ENCODE measurements around the gene MYO19.
A peak's percentile ranks its signal among the peaks of the same experiment; 100 is the strongest.

Gene MYO19

GRCh38 chr17:36504156-36504545 is 30.5 kb downstream of the MYO19 start:
- CTCF ChIA-PET, result interaction anchor here (0.7 kb wide), 1 partner anchor 1096 kb away, joined by 3 read pairs; no protein-coding TSS in a partner anchor
- no peak overlapping the region for H3K27ac ChIP-seq
- no peak for DNase-seq (ENCODE audit: low spot score)
- POLR2A ChIA-PET (ENCODE audit: low non-redundant PET), result no interaction called here
- TF ChIP-seq CTCF (conservative IDR thresholded peaks at IDR 0.05; ENCODE audit: low read depth), result no peak

GRCh38 chr17:36503456-36504155 is 31.1 kb downstream of the MYO19 start:
- ChIA-PET POLR2A (ENCODE audit: low non-redundant PET) (no interaction called here), CTCF (no interaction called here)
- TF ChIP-seq CTCF (conservative IDR thresholded peaks at IDR 0.05; ENCODE audit: low read depth), result no peak
- no peak for DNase-seq (ENCODE audit: low spot score)
- no peak overlapping the region; the same call in 1 of the 2 replicates for H3K27ac ChIP-seq

- H3K27ac ChIP-seq, result peak overlapping the region; percentile 34
- no peak for TF ChIP-seq CTCF (conservative IDR thresholded peaks at IDR 0.05; ENCODE audit: low read depth)
- ChIA-PET POLR2A (ENCODE audit: low non-redundant PET) (no interaction called here), CTCF (no interaction called here)
- no peak for DNase-seq (ENCODE audit: low spot score)
Measured at GRCh38 chr17:36501963-36502362, 32.7 kb downstream of the MYO19 start.

GRCh38 chr17:36501351-36501750 is 33.3 kb downstream of the MYO19 start:
- TF ChIP-seq CTCF (conservative IDR thresholded peaks at IDR 0.05; ENCODE audit: low read depth), result no peak
- ChIA-PET POLR2A (ENCODE audit: low non-redundant PET) (no interaction called here), CTCF (no interaction called here)
- no peak for DNase-seq (ENCODE audit: low spot score)
- H3K27ac ChIP-seq, result peak overlapping the region; percentile 34

GRCh38 chr17:36500745-36501225 is 33.9 kb downstream of the MYO19 start:
- DNase-seq (ENCODE audit: low spot score), result no peak
- no peak for TF ChIP-seq CTCF (conservative IDR thresholded peaks at IDR 0.05; ENCODE audit: low read depth)
- peak overlapping the region; percentile 34 for H3K27ac ChIP-seq
- CTCF ChIA-PET, result no interaction called here
- POLR2A ChIA-PET (ENCODE audit: low non-redundant PET), result no interaction called here

- no peak for TF ChIP-seq CTCF (conservative IDR thresholded peaks at IDR 0.05; ENCODE audit: low read depth)
- POLR2A ChIA-PET (ENCODE audit: low non-redundant PET), result no interaction called here
Measured at GRCh38 chr17:36498560-36499300, 35.9 kb downstream of the MYO19 start.

More at GRCh38 chr17:36498560-36499300, 35.9 kb downstream of the MYO19 start:
- CTCF ChIA-PET, result no interaction called here
- no peak for DNase-seq (ENCODE audit: low spot score)
- peak overlapping the region; percentile 40; the same call in 1 of the 2 replicates for H3K27ac ChIP-seq
